Activated CD4-positive, alpha-beta T cell treated with anti-CD3 and anti-CD28 coated beads, Interleukin-2, amount 50 U/mL, for 48 hours (primary cell): ENCODE results near the gene TNFRSF11A.

Source experiments
- DNase-seq, 2 experiments: peaks; one replicate each; pipeline ENCODE4 v3.0.0-alpha.2; 2020

Gene TNFRSF11A

DNA sequence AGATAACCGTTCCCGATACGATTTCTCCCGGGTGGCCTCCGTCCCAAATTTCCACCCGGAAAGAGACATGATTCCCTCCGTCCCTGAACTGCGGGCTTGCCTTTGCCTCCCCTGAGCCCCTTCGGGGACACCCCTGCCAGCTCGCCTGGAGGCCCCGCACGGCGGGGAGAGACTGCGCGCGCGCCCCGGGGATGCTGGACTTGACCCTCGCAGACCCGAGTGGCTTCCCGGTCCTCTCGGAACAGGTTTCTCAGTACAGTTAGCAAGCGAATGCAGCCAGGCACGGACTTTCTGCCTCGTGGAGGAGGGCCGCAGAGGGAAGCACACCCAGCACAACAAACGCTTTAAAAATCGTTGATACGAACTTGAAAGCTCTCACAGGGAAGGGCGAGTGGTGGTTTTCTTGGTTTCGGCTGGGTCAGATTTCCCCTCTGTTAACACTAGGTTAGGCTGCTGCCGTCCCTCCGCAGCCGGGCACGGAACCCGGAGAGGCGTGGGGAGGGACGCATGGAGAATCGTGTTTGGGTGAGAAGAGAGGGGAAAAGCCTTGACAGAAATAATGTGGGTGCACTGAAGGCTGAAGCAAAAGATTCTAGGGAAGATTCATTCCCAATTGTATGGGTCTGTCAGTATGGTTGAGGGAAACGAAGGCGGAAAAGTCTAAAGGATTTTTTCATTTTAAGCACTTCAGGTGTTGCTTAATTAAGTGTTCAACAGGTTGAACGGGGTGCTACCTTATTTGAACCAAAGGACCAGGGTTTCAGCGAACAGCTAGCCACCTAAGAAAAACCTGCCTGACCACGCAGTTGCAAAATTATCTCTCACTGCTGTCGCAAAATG is 916 bp downstream of the TNFRSF11A start:
- DNase-seq, result peak; percentile 37 to 45

DNA sequence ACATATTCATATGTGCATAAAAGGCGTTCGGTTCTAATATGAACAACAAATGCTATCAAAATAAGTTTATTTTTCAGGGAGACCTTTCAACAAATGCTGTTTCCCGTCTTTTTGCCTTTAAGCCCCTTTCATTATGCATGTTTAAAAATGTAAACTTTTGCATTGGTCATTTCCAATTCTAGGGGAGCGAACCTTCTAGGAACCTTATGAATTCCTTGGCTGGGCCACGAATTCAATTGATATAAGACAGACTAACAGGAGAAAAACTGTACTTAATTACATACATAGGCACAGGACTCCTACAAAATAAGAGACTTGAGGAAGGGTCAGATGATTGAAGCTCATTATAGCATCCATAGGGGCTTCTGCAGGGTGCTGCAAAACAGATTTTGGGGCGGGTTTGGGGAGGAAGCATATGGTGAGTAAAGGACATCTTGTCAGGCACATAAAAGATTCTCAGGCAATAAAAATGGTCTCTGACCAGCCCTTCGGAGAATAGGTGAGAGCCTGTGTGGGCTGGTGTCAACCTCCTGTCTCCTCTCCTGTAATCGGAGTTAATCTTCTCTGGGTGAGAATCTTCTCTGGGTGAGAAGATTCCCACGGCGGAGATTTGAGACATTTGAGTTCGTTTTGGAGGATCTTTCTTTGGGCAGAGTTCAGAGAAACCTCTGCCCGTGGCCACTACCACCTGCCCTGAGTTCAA is 1.7 kb downstream of the TNFRSF11A start:
- no peak for DNase-seq

GRCh38 chr18:62327977-62328376 is 2.9 kb downstream of the TNFRSF11A start:
- DNase-seq, result no peak

- no peak for DNase-seq
These were observed 3.7 kb downstream of the TNFRSF11A start for GRCh38 chr18:62328586-62329525.

- DNase-seq, result peak; percentile 26 to 39
These were observed 4.8 kb downstream of the TNFRSF11A start for GRCh38 chr18:62329691-62330454.

DNA sequence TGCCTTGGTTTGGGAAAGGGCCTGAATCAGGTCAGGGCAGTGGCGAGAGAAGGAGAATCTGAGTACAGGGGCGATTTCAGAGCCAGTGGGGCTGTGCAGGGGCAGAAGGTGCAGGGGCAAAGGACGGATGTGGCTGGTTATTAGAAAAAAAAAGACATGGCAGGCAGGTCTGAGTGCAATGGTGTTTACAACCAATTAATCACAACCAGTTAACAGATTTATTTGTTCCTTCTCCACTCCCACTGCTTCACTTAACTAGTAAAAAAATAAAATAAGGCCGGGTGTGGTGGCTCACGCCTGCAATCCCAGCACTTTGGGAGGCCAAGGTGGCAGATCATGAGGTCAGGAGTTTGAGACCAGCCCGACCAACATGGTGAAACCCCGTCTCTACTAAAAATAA is 5.5 kb downstream of the TNFRSF11A start:
- no peak for DNase-seq

- no peak for DNase-seq
These were observed 6.7 kb downstream of the TNFRSF11A start for GRCh38 chr18:62331581-62332356.

DNA sequence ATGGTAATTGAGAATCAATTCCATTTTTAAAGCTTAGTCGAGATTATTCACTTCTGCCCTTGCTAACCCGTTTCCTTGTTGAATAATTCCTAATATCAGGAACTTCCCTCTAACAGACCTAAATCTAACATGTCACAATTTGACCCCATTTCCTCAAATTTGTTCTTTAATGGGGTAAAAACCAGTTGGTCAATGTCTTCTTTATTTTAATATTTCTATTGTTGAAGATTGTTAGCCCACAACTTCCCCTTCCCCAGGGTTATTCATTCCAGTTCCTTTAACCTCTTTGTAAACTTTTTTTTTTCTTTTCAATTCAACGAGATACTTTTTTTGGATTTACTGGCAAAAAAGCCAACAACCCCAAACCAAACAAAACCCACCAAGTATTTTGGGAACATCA is 7.3 kb downstream of the TNFRSF11A start:
- DNase-seq, result no peak

- no peak for DNase-seq
These were observed 8.0 kb downstream of the TNFRSF11A start for GRCh38 chr18:62332964-62333695.

DNA sequence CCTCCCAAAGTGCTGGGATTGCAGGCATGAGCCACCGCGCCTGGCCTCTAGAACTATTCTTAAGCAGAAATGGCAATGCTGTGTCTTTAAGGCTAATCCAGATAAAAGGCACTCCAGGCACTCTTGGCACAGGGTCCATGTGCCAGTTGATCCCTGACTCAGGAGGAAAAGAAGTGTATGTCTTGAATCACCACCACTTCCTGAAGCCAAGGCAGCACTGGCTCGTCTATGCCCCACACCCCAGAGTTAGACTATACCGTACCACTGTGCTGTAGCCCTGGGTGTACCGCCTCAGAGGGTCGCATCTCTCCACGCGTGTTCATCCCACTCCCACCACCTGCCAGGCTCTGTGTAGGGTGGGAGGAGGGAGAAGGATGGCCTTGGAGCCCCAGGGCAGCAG is 9.0 kb downstream of the TNFRSF11A start:
- DNase-seq, result no peak

DNA sequence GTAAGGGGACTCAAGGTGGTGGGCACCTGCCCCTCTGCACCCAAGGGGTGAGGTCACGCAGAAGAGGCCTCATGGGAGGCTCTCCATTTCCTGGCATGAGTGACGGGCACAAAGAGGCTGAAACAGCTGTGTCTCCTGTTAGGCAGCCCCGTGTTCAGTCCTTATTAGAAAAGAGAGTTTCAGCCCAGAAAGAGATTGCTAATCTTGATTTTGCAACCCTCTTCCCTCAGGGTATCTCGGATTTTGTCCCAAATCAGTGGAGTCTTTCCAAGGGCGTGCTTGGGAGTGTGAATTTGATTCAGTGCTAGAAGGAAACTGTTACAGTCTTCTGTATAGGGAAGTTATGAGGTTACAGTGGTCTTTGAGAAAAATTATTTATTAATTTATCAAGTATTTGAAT is 10.4 kb downstream of the TNFRSF11A start:
- no peak for DNase-seq

GRCh38 chr18:62336618-62337017 is 11.5 kb downstream of the TNFRSF11A start:
- DNase-seq, result no peak

DNA sequence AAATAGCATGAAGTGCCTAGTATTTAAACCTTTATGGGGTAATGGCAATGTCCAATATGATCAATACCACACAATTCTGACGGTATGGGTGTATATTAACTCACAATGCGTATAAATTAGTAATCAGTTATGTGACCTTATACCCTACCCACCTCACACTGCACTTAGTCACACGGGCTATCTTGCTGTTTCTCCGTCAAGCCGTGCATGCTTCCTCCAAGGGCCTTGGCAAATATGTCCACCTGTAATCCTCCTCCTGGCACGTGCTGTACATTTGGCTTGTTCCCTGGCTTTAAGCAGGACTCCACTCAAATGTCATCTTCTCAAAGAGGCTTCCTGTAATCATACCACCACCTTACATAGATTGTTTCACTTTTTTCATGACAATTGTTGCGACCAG is 12.2 kb downstream of the TNFRSF11A start:
- DNase-seq, result no peak

DNA sequence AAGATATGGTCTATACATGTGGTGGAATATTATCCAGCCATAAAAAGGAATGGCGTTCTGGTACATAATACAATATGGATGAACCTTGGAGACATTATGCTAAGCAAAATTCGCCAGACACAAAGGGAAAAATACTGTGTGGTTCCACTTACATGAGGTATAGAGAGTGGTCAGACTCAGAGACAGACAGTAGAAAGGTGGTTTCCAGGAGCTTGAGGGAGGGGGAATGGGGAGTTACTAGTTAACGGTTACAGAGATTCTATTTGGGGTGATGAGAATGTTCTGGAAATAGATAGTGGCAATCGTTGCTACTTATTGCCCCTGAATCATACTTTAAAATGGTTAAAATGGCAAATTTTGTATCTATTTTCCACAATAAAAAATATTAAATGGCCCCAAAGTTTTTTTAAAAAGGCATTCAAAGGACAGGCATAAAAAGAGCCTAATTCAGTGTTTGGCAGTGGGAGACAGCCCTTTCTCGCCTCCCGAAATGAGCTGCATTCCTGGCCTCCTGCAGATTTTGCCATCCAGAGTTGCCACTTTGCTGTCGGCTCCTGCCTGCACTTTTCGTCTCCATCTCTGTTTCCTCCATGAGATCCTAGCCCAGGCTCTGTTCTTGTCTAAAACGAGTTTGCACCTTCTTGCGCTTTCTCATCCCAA is 13.5 kb downstream of the TNFRSF11A start:
- DNase-seq, result no peak

DNA sequence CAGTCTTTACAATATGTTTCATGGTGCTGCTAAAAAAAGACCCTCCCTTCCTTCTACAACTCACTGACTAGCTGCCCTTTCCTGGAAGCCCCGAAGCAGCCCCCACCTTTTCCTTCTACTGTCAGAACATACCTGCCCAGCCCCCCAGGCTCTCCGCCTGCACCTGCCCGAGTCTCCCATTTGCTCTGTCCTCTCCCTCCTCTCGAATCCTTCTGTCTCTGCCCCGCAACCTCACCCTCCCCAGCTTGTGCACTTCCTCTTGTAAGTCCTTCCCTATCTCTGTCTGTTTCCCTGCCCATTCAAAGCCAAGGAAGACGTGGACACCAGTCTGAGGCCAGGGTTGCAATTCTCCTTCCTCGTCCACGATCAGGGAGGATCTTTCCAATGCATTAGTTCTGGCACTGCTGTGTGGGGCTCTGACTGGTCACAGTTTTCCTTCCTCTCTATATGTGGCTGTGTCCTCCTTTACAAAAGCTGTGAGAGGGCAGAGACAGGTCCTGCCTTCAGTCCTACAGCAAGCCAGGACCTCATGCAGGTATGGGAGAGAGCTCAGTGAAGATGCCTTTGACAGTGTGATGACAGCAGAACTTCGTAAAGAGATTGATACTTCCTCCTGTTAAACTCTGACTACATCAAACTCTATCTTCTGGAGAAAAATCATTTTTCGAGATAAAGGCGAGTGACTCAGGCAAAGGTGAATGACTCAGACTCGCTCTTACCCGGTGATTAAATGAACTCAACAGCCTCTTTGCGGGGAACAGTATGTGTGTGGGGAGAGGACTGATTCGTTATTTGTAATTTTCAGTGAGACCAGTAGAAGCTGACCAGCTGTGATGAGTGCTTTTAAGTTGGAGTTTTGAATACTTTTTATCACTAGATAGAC is 14.2 kb downstream of the TNFRSF11A start:
- DNase-seq, result peak in 1 of 2 experiments; percentile 21

DNA sequence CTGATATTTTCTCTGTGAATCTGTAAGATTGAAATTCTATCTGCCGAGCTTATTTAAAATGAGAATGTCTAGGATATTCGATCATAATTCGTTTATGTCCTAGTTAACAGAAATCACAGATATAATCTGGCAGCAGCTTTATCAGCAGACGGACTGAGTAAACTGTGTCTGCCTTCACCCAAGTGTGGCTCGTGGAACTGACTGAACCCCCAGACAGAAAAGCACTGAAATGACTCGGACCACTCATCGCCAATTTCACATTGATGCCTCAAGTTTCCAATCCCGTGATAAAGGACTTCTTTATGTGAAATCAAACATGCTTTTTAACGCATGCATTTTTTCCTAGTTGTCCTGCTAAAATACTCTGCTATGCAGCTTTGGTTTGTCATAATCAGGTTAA is 15.9 kb downstream of the TNFRSF11A start:
- DNase-seq, result no peak

DNA sequence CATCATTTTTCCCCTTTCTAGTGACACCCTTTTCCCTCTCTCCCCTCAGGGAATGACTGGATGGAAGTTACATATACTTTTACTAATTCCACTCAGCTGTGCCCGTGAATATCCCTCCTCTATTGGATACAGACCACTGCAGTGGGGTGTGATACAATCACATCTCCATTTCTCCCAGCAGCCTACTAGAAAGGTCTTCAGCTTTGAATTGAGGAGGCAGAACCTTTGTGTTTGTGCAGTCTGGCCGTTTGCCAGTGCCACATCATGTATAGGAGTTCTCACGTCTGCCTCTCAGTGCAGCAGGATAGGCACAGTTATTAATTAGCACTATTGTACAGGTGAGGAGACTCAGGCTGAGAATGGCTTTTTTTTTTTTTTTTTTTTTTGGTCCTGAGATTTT is 16.4 kb downstream of the TNFRSF11A start:
- DNase-seq, result no peak

GRCh38 chr18:62342884-62343283 is 17.8 kb downstream of the TNFRSF11A start:
- no peak for DNase-seq

GRCh38 chr18:62343316-62343715 is 18.2 kb downstream of the TNFRSF11A start:
- DNase-seq, result no peak
